Measurements from ENCODE around the gene TRAF7. TPM values are rescaled to one million over a fixed set of nuclear protein-coding genes. Genes with fewer than 3 reads are reported as not detected.
"Not testable (repeated sequence)": the region's sequence is repeated elsewhere in the genome, so short reads cannot be mapped to it uniquely, and the experiment has no call there.

TRAF7 gene
- polyA plus RNA-seq = 63.3 TPM
- long read RNA-seq, donor 1, partial matches to known transcripts = 0 of 2 reads
- long read RNA-seq, donor 1, other reads (novel, unspliced or antisense) = 0 of 2 reads
- long read RNA-seq, donor 2, transcript TRAF7-201 (21 exons, 3,700 nt) = major isoform, 6 of 9 reads
- long read RNA-seq, donor 2, partial matches to known transcripts = 0 of 9 reads
- long read RNA-seq, donor 2, other reads (novel, unspliced or antisense) = 0 of 9 reads
- long read RNA-seq, donor 3 = 0 reads
- long read RNA-seq, donor 4, partial matches to known transcripts = 0 of 2 reads
- long read RNA-seq, donor 4, other reads (novel, unspliced or antisense) = 0 of 2 reads
- long read RNA-seq, donor 5, partial matches to known transcripts = 0 of 2 reads
- long read RNA-seq, donor 5, other reads (novel, unspliced or antisense) = 0 of 2 reads
- long read RNA-seq, donor 6, transcript TRAF7-201 (21 exons, 3,700 nt) = major isoform, 10 of 28 reads
- long read RNA-seq, donor 6, partial matches to known transcripts = 15 of 28 reads
- long read RNA-seq, donor 6, other reads (novel, unspliced or antisense) = 0 of 28 reads
- long read RNA-seq, donor 7, transcript TRAF7-201 (21 exons, 3,700 nt) = major isoform, 5 of 7 reads
- long read RNA-seq, donor 7, partial matches to known transcripts = 0 of 7 reads
- long read RNA-seq, donor 7, other reads (novel, unspliced or antisense) = 0 of 7 reads
- long read RNA-seq, donor 8, partial matches to known transcripts = 11 of 17 reads
- long read RNA-seq, donor 8, other reads (novel, unspliced or antisense) = 0 of 17 reads
- long read RNA-seq, donor 9, transcript TRAF7-201 (21 exons, 3,700 nt) = major isoform, 6 of 11 reads
- long read RNA-seq, donor 9, partial matches to known transcripts = 5 of 11 reads
- long read RNA-seq, donor 9, other reads (novel, unspliced or antisense) = 0 of 11 reads
- long read RNA-seq, donor 10, transcript TRAF7-201 (21 exons, 3,700 nt) = major isoform, 10 of 10 reads
- long read RNA-seq, donor 10, partial matches to known transcripts = 0 of 10 reads
- long read RNA-seq, donor 10, other reads (novel, unspliced or antisense) = 0 of 10 reads
- long read RNA-seq, donor 11, transcript TRAF7-201 (21 exons, 3,700 nt) = major isoform, 8 of 8 reads
- long read RNA-seq, donor 11, partial matches to known transcripts = 0 of 8 reads
- long read RNA-seq, donor 11, other reads (novel, unspliced or antisense) = 0 of 8 reads

DNA sequence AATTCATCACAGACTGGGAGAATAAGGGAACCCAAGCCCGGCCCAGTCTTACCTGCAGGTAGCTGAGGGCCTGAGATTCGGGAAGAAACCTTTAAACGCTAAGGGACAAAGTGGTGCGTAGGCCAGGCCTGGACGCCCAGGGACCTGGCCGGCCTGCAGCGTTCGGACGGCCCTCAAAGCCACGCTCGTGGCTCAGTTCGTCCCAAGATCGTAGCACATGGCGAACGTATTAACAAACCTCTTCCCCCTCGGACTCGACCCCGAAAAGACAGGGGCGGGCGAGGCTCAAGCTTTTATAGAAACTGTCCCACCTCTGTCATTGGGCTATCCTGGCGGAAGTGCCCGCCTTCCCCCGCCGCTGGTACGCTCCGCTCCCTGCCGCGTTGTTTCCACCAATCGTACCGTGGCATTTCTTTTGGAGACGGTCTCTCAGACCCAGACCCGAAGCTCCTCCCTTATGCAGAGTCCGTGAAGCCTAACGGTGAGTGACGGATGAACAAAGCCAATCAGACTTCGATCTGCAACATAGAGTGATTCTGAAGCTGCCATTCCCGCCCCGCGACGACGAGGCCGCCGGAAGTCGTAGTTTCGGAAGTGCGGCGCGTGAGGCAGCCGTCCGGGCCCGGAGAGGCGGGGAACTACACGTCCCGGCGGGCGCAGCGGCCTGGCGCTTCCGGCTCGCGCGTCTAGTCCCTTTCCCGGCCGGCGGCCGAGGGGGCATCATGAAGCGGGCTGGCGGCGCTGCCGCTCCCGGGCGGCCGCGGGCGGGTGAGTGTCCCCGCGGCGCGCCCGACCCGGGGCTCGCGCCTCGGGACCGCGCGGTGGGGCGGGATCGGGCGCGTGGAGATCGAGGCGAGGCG lies at the start of gene TRAF7:
TRAF7 (plus strand) TSS at position 692 of the 860 bp plus-strand sequence. CDS start 8,139 bp downstream, outside the sequence.
- no CpG with 5 or more reads among the region's 94 CpGs for WGBS (ENCODE audit: insufficient coverage, low lambda C conversion rate)

DNA sequence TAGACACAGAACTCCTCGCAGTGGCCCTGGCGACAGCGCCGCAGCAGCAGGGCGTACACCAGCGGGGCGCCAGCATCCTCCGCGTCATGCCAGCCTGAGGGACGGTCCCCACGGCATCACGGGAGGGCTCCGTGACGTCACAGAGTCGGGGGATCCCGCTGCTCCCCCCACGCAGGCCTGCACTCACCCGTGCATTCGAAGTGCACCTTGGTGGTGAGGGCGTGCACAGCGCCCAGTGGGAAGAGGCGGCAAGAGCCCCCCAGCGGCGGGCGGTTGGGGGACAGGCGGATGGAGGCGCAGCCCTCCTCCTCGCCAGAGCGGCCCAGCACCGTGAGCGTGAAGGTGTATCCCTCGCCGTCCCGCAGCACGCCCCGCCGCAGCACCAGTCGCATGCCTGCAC lies 49.4 kb upstream of the TRAF7 start:
- no CpG with 5 or more reads among the region's 38 CpGs for WGBS (ENCODE audit: insufficient coverage, low lambda C conversion rate)
- H3K27ac ChIP-seq (ENCODE audit: low read length); H3K27me3 ChIP-seq (ENCODE audit: control insufficient read depth, insufficient read depth, low read length); H3K9me3 ChIP-seq (ENCODE audit: control insufficient read depth, low read depth, low read length); H3K4me1 ChIP-seq (ENCODE audit: control insufficient read depth, insufficient read depth, low read length); DNase-seq; H3K4me3 ChIP-seq (ENCODE audit: low read length): not testable (repeated sequence)
- peaks cover 25% of the 10 kb centered on the region for H3K36me3 ChIP-seq (ENCODE audit: control insufficient read depth, insufficient read depth, low read length)

More for the DNA sequence above, at the start of gene TRAF7:
- Histone ChIP-seq H3K9me3 (ENCODE audit: control insufficient read depth, low read depth, low read length) (no peaks in the 10 kb centered on the region), H3K36me3 (ENCODE audit: control insufficient read depth, insufficient read depth, low read length) (peaks cover 14% of the 10 kb centered on the region), H3K27ac (ENCODE audit: low read length) (peak within 1 kb of the TSS; percentile 95), H3K27me3 (ENCODE audit: control insufficient read depth, insufficient read depth, low read length) (no peaks in the 10 kb centered on the region), H3K4me1 (ENCODE audit: control insufficient read depth, insufficient read depth, low read length) (peaks cover 70% of the 10 kb centered on the region), H3K4me3 (ENCODE audit: low read length) (peak within 1 kb of the TSS; percentile 90)
- DNase-seq = peak; percentile 100

DNA sequence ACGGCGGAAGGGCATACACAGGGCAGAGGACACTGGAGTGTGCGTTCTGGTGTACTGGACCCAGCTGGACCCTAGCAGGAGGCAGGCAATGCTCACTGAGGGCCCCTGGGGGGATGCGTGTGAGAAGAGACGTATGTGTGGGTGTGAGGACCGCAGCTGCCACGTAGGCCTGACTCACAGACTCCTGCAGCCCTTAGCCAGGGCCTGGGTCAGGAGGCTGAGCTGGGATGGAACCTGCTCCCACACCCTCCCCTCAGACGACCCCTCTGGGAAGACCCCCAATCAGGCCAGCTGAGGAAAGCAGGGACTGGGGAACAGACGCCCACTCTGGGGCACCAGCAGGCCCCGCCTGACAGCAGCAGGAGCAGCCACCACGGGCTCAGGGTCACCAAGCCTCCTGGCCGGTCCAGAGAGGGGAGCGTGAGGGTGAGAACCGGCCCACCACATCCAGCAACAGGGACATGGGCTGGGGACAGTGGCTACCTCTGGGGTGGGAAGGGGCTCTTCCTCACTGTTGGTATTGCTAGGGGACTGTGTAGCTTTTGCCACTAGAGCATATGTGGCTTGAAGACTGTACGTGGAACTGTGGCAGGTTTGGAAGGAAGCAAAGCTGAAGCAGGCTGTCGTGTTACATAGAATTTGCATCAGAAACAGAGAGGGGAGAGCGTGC lies 48.3 kb upstream of the TRAF7 start:
- H3K9me3 ChIP-seq (ENCODE audit: control insufficient read depth, low read depth, low read length); H3K4me1 ChIP-seq (ENCODE audit: control insufficient read depth, insufficient read depth, low read length); H3K27me3 ChIP-seq (ENCODE audit: control insufficient read depth, insufficient read depth, low read length); H3K4me3 ChIP-seq (ENCODE audit: low read length); DNase-seq; H3K27ac ChIP-seq (ENCODE audit: low read length): not testable (repeated sequence)
- WGBS (ENCODE audit: insufficient coverage, low lambda C conversion rate) = no CpG with 5 or more reads among the region's 17 CpGs
- peaks cover 24% of the 10 kb centered on the region for H3K36me3 ChIP-seq (ENCODE audit: control insufficient read depth, insufficient read depth, low read length)

DNA sequence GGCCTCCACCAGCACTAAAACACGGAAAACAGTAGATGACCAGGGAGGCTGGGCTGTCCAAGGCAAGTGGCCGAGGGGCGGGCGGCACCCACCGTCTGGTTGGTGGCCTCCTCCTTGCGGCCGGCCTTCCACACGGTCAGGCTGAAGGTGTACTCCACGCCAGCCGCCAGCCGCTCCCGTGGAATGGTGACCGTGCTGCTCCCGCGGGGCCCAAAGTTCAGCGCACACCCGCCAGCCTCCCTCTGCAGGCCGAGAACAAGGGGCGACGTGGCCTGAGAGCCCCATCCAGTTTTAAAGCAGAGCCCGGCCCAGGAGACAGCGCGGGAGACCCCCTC lies 47.8 kb upstream of the TRAF7 start:
- not testable (repeated sequence) for DNase-seq; H3K4me1 ChIP-seq (ENCODE audit: control insufficient read depth, insufficient read depth, low read length); H3K9me3 ChIP-seq (ENCODE audit: control insufficient read depth, low read depth, low read length); H3K27me3 ChIP-seq (ENCODE audit: control insufficient read depth, insufficient read depth, low read length); H3K27ac ChIP-seq (ENCODE audit: low read length); H3K4me3 ChIP-seq (ENCODE audit: low read length)
- no CpG with 5 or more reads among the region's 23 CpGs for WGBS (ENCODE audit: insufficient coverage, low lambda C conversion rate)
- H3K36me3 ChIP-seq (ENCODE audit: control insufficient read depth, insufficient read depth, low read length) = peaks cover 19% of the 10 kb centered on the region

DNA sequence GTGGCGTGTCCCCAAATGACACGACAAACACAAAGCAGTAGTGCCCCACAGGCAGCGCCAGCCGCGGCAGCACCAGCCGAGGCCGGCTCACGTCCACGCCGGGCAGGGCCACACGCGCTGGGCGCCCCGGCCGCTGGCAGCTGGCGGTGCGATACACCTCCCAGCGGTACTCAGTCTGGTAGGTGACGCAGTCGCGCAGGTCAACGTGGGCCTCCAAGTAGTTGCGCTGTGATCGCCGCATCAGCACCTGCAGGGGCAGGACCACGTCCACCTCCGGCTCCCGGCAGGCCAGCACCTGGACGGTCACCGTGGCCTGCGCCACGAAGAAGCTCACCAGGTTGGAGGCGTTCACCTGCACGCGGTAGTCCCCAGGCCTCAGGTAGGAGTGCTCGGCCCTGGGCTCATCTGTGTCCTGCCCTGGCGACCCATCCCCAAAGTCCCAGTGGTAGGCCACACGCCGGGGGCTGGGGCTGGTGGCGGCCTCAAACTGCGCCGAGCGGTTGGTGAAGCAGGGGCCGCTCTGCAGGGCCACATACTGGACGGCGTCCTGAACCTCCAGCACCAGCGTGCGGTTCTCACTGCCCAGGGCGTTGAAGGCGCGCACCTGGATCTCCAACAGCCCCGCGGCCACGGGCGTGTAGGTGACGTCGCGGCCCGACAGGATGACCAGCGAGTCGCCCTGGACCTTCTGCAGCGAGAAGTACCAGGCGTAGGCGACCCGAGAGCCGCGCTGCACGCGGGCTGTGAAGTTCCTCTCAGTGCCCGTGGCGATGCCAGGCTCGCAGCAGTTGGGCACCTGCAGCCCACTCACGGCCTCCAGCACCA lies 46.9 kb upstream of the TRAF7 start:
- H3K4me1 ChIP-seq (ENCODE audit: control insufficient read depth, insufficient read depth, low read length); H3K4me3 ChIP-seq (ENCODE audit: low read length); DNase-seq; H3K9me3 ChIP-seq (ENCODE audit: control insufficient read depth, low read depth, low read length); H3K27ac ChIP-seq (ENCODE audit: low read length); H3K27me3 ChIP-seq (ENCODE audit: control insufficient read depth, insufficient read depth, low read length): not testable (repeated sequence)
- peaks cover 19% of the 10 kb centered on the region for H3K36me3 ChIP-seq (ENCODE audit: control insufficient read depth, insufficient read depth, low read length)
- WGBS (ENCODE audit: insufficient coverage, low lambda C conversion rate) = no CpG with 5 or more reads among the region's 73 CpGs

DNA sequence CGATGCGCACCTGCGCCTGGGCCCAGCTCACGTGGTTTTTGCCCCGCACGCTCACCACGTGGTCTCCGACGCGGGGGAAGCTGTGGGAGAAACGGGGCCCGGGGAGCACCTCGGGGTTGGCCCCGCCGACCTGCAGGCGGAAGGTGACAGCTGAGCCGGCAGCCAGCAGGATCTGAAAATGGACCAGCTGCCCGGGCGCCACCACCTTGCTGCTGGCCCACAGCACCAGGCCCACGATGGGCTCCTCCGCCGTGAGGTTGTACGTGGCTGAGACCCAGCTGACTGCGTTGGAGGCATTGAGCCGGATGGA lies 46.4 kb upstream of the TRAF7 start:
- H3K36me3 ChIP-seq (ENCODE audit: control insufficient read depth, insufficient read depth, low read length) = peaks cover 21% of the 10 kb centered on the region
- H3K4me1 ChIP-seq (ENCODE audit: control insufficient read depth, insufficient read depth, low read length); H3K27me3 ChIP-seq (ENCODE audit: control insufficient read depth, insufficient read depth, low read length); H3K9me3 ChIP-seq (ENCODE audit: control insufficient read depth, low read depth, low read length); H3K27ac ChIP-seq (ENCODE audit: low read length); DNase-seq; H3K4me3 ChIP-seq (ENCODE audit: low read length): not testable (repeated sequence)
- WGBS (ENCODE audit: insufficient coverage, low lambda C conversion rate) = no CpG with 5 or more reads among the region's 25 CpGs

DNA sequence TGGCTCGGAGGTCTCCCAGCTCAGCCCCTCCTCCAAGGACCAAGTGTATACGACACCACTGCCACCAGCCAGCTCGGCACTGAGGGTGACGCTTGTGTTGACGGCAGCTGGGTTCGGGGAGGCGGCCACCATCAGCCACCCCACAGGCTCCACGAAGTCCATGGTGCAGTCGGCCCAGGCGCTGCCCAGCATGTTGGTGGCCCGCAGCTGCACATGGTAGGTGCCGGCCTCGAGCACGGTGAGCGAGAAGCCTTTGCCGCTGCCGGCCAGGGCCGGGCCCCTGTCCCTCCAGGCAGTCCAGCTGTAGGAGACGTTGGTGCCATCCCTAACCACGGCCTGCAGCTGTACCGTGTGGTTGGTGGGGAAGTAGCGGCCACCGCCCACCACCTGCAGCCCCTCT lies 45.7 kb upstream of the TRAF7 start:
- H3K36me3 ChIP-seq (ENCODE audit: control insufficient read depth, insufficient read depth, low read length) = peaks cover 23% of the 10 kb centered on the region
- not testable (repeated sequence) for DNase-seq; H3K4me3 ChIP-seq (ENCODE audit: low read length); H3K27me3 ChIP-seq (ENCODE audit: control insufficient read depth, insufficient read depth, low read length); H3K27ac ChIP-seq (ENCODE audit: low read length); H3K9me3 ChIP-seq (ENCODE audit: control insufficient read depth, low read depth, low read length); H3K4me1 ChIP-seq (ENCODE audit: control insufficient read depth, insufficient read depth, low read length)
- no CpG with 5 or more reads among the region's 23 CpGs for WGBS (ENCODE audit: insufficient coverage, low lambda C conversion rate)

- H3K9me3 ChIP-seq (ENCODE audit: control insufficient read depth, low read depth, low read length); H3K4me1 ChIP-seq (ENCODE audit: control insufficient read depth, insufficient read depth, low read length); DNase-seq; H3K27me3 ChIP-seq (ENCODE audit: control insufficient read depth, insufficient read depth, low read length); H3K4me3 ChIP-seq (ENCODE audit: low read length); H3K27ac ChIP-seq (ENCODE audit: low read length): not testable (repeated sequence)
- WGBS (ENCODE audit: insufficient coverage, low lambda C conversion rate) = no CpG with 5 or more reads among the region's 43 CpGs
- H3K36me3 ChIP-seq (ENCODE audit: control insufficient read depth, insufficient read depth, low read length) = peaks cover 22% of the 10 kb centered on the region
These were observed 45.1 kb upstream of the TRAF7 start for GRCh38 chr16:2110332-2111008.

DNA sequence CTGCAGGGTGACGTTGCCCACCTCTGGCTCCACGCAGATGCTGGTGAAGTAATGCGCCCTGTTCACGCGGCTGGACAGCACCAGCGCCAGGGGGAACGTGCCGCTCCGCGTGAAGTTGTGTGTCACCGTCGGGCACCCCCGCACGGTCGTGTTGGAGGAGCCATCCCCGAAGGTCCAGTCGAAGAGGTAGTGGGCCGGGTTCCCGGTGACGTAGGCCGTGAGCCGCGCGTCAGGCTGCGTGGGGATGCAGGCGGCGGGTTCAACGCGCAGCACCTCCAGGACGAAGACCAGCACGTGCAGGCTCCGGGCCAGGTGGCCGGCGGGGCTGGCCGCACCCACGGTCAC lies 44.6 kb upstream of the TRAF7 start:
- no CpG with 5 or more reads among the region's 36 CpGs for WGBS (ENCODE audit: insufficient coverage, low lambda C conversion rate)
- not testable (repeated sequence) for H3K27me3 ChIP-seq (ENCODE audit: control insufficient read depth, insufficient read depth, low read length); H3K27ac ChIP-seq (ENCODE audit: low read length); H3K4me3 ChIP-seq (ENCODE audit: low read length); DNase-seq; H3K9me3 ChIP-seq (ENCODE audit: control insufficient read depth, low read depth, low read length); H3K4me1 ChIP-seq (ENCODE audit: control insufficient read depth, insufficient read depth, low read length)
- H3K36me3 ChIP-seq (ENCODE audit: control insufficient read depth, insufficient read depth, low read length) = peaks cover 20% of the 10 kb centered on the region

All from large intestine (tissue), 12 donors.